ENCODE measurements around the gene XRCC2. TPM values are rescaled to one million over a fixed set of nuclear protein-coding genes. Genes with fewer than 3 reads are reported as not detected.

The XRCC2 gene
- total RNA-seq, 1 experiment from 2014 or later = 7.7 TPM

DNA sequence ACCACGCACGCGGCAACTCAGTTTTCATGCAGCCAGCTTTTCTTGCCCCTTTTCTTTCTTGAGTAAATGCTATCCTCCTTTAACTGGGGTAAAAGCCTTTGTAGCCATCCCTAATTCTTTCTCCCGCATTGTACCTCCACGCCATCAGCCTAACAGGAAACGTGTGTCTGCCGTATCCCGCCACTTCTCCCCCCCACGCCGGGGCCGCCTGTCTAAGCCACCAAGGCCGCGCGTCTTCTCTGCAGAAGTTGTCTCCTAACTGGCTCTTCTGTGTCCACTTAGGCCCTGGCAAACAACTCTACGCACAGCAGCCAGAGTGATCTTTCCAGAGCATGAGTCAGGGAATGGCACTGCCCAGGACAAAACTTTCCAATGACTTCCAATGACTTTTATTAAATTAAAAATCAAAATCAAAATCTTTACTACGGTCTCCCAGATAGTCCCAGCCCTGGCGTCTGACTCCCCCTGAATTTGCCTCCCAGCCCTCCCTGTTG is 74.6 kb downstream of the XRCC2 start:
- H3K4me3 ChIP-seq (ENCODE audit: low read length) = no peak overlapping the region
- no peak overlapping the region for H3K4me2 ChIP-seq (ENCODE audit: low read depth, low read length, poor library complexity, severe bottlenecking)
- no peaks in the 10 kb centered on the region for H3K36me3 ChIP-seq (ENCODE audit: insufficient read depth, low read length)
- no peaks in the 10 kb centered on the region for H3K9me3 ChIP-seq (ENCODE audit: low read length)
- H2AFZ ChIP-seq (ENCODE audit: low read length) = no peak overlapping the region
- no peak for DNase-seq
- H3K9ac ChIP-seq (ENCODE audit: low read length) = no peak overlapping the region
- no peaks in the 10 kb centered on the region for H3K9me2 ChIP-seq (replicated peaks; ENCODE audit: insufficient read depth, low read length)
- H3K4me1 ChIP-seq (ENCODE audit: low read length) = no peaks in the 10 kb centered on the region
- no peaks in the 10 kb centered on the region for H4K20me1 ChIP-seq (ENCODE audit: insufficient read depth, low read depth, low read length)
- H3K79me2 ChIP-seq (ENCODE audit: low read length) = no peaks in the 10 kb centered on the region
- no peak overlapping the region for H3K27ac ChIP-seq (ENCODE audit: low read length)
- no peaks in the 10 kb centered on the region for H3K27me3 ChIP-seq (ENCODE audit: low read length)

- no peaks in the 10 kb centered on the region for H4K20me1 ChIP-seq (ENCODE audit: insufficient read depth, low read depth, low read length)
- H3K9ac ChIP-seq (ENCODE audit: low read length) = no peak overlapping the region
- no peak overlapping the region for H2AFZ ChIP-seq (ENCODE audit: low read length)
- H3K9me3 ChIP-seq (ENCODE audit: low read length) = no peaks in the 10 kb centered on the region
- no peaks in the 10 kb centered on the region for H3K9me2 ChIP-seq (replicated peaks; ENCODE audit: insufficient read depth, low read length)
- no peak overlapping the region for H3K4me3 ChIP-seq (ENCODE audit: low read length)
- no peaks in the 10 kb centered on the region for H3K36me3 ChIP-seq (ENCODE audit: insufficient read depth, low read length)
- no peaks in the 10 kb centered on the region for H3K79me2 ChIP-seq (ENCODE audit: low read length)
- H3K4me2 ChIP-seq (ENCODE audit: low read depth, low read length, poor library complexity, severe bottlenecking) = no peak overlapping the region
- H3K4me1 ChIP-seq (ENCODE audit: low read length) = no peaks in the 10 kb centered on the region
- H3K27ac ChIP-seq (ENCODE audit: low read length) = no peak overlapping the region
- no peak for DNase-seq
- H3K27me3 ChIP-seq (ENCODE audit: low read length) = no peaks in the 10 kb centered on the region
Measured at GRCh38 chr7:152600266-152600665, 75.7 kb downstream of the XRCC2 start.

GRCh38 chr7:152597507-152597906 is 78.4 kb downstream of the XRCC2 start:
- Histone ChIP-seq H3K79me2 (ENCODE audit: low read length) (no peaks in the 10 kb centered on the region), H3K9me3 (ENCODE audit: low read length) (no peaks in the 10 kb centered on the region), H4K20me1 (ENCODE audit: insufficient read depth, low read depth, low read length) (no peaks in the 10 kb centered on the region), H3K27ac (ENCODE audit: low read length) (no peak overlapping the region), H3K27me3 (ENCODE audit: low read length) (no peaks in the 10 kb centered on the region), H3K4me1 (ENCODE audit: low read length) (no peaks in the 10 kb centered on the region), H3K4me3 (ENCODE audit: low read length) (no peak overlapping the region), H3K36me3 (ENCODE audit: insufficient read depth, low read length) (no peaks in the 10 kb centered on the region), H3K4me2 (ENCODE audit: low read depth, low read length, poor library complexity, severe bottlenecking) (no peak overlapping the region), H3K9me2 (replicated peaks; ENCODE audit: insufficient read depth, low read length) (no peaks in the 10 kb centered on the region), H3K9ac (ENCODE audit: low read length) (no peak overlapping the region), H2AFZ (ENCODE audit: low read length) (no peak overlapping the region)
- DNase-seq = no peak

GRCh38 chr7:152596824-152597223 is 79.1 kb downstream of the XRCC2 start:
- Histone ChIP-seq H3K9me3 (ENCODE audit: low read length) (no peaks in the 10 kb centered on the region), H3K27ac (ENCODE audit: low read length) (no peak overlapping the region), H3K4me1 (ENCODE audit: low read length) (no peaks in the 10 kb centered on the region), H3K36me3 (ENCODE audit: insufficient read depth, low read length) (no peaks in the 10 kb centered on the region), H3K4me2 (ENCODE audit: low read depth, low read length, poor library complexity, severe bottlenecking) (no peak overlapping the region), H3K9ac (ENCODE audit: low read length) (no peak overlapping the region), H3K9me2 (replicated peaks; ENCODE audit: insufficient read depth, low read length) (no peaks in the 10 kb centered on the region), H3K79me2 (ENCODE audit: low read length) (no peaks in the 10 kb centered on the region), H3K4me3 (ENCODE audit: low read length) (no peak overlapping the region), H4K20me1 (ENCODE audit: insufficient read depth, low read depth, low read length) (no peaks in the 10 kb centered on the region), H2AFZ (ENCODE audit: low read length) (no peak overlapping the region), H3K27me3 (ENCODE audit: low read length) (no peaks in the 10 kb centered on the region)
- no peak for DNase-seq

Small RNAs within 50 kb of the gene (small RNA-seq; reads per million reads assigned to genes)
- not detected for gene RF00568

Other genes starting within 250 kb of the XRCC2 start
- 55.2 and 70.7 TPM in 2 replicates for gene KMT2C, start 240.1 kb downstream of the XRCC2 start, total RNA-seq (2014; rRNA removed; shearing (Covaris generic); ENCODE audit: low replicate concordance)
- 9.1 and 9.2 TPM in 2 replicates for gene ACTR3B, start 83.6 kb upstream of the XRCC2 start, total RNA-seq (2014; rRNA removed; shearing (Covaris generic); ENCODE audit: low replicate concordance)

Measured in Karpas-422 (cell line).